Superior temporal gyrus (tissue), 1 donor: Measurements from ENCODE around the gene RAD21L1.
"Not testable (repeated sequence)": the region's sequence is repeated elsewhere in the genome, so short reads cannot be mapped to it uniquely, and the experiment has no call there.

Experiments
- DNase-seq: peaks from one replicate; pipeline ENCODE4 v3.0.0-alpha.2; 2016; ENCODE audit errors: extremely low spot score

Gene RAD21L1

DNA sequence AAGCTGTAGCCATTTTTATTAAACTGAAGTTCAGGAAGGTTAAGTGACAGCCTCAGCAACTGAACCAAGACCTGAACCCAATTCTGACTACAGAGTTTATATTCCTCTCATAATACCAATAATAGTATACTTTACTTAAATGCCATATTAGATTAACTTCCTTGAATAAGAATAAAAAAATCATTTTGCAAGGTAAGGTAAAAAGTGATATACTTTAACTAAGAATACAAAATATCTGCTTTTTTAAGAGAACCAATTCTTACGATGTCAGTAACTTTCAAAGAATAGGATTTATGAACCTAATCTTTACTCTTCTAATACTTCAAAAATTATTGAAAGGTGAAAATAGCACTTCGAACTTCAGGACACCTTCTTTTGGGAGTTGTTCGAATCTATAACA lies 3.7 kb downstream of the RAD21L1 start:
- no peak for DNase-seq

DNA sequence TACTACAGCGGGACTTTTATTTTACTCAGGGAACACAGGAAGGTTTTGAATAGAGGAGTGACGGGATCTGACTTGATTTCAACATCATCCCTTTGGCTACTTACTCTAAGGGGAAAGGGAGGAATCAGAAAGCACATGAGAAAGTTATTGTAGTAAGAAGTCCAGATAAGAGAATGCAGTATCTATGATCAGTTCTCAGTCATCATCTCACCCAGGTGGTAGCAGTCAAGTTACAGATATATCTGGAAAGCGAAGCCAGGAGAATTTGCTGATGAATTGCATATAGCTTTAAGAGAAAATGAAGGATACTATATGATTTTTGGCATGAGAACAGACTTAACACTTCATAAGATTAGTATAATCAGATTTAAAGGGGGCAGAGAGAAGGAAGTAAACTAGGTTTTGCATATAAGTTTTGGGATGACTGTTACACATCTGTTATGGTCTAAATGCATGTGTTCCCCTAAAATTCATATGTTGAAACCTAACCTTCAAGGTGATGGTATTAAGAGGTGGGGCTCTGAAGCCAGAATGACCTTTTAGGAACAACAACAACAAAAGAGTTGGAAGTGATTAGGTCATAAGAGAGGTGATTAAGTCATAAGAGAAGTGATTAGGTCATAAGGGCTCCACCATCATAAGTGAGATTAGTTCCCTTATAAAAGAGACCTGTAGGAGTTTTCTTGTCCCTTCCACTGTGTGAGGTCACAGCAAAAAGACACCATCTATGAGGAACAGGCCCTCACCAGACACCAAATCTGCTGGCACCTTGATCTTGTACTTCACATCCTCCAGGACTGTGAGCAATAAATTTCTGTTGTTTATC lies 6.7 kb downstream of the RAD21L1 start:
- no peak for DNase-seq

DNA sequence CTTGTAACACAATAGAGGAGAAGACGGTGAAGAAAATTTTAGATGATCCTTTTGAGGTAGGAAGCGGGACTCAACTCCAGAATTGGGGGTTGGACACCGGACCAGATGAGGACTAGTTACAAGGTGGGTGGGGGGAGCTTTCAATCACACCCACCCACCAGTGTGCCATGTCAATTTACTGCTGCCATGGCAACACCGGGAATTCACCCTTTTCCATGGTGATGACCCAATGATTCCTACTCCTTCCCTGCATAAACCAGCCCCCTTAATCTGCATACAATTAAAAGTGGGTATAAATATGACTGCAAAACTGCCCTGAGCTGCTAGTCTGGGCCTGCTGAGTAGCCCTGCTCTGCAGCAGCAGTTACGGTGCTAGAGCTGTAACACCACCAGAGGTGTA lies 14.7 kb downstream of the RAD21L1 start:
- no peak for DNase-seq

DNA sequence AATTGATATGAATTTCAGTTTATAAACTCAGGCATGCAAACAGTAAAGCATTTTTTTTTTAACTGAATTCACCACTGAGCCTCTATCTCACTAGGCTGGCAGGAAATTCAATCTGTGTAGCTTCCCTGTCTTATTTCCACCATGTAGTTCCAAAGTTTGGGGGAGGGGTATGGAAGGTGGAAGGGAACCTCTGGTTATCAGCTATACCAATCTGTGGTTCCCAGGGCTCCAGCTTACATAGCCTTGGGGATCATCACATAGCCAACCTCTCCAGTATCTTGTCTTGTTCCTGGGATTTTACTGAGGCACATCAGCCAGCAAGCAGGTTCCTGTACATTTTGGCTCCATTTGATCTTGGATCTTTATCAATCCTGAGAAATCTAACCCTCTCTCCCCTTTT lies 15.6 kb downstream of the RAD21L1 start:
- DNase-seq, result no peak

DNA sequence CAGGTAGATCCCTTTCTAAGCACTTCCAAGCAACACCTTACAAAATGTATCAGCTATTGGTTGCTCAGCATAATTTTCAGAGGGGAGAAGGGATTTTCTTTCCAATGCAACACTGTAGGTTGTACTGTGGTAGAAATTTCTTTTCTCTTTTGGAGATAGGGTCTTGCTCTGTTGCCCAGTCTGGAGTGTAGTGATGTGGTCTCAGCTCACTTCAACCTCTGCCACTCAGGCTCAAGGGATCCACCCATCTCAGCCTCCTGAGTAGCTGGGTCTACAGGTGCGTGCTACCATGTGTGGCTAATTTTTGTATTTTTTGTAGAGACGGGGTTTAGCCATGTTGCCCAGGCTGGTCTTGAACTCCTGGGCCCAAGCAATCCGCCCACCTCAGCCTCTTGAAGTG lies 16.3 kb downstream of the RAD21L1 start:
- DNase-seq, result no peak

DNA sequence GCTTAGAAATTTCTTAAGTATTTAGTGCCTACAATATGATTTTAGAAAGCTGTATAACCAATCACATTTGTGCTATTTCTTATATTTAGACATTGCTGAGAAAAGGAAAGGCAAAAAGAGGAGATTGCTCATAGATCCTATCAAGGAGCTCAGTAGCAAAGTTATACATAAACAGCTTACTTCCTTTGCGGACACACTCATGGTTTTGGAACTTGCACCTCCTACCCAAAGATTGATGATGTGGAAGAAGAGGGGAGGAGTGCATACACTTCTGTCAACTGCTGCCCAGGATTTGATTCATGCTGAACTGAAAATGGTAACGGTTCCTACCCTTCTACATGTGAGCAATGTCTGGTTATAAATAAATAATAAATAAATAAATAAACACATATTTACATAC lies 16.7 kb downstream of the RAD21L1 start:
- DNase-seq, result no peak

DNA sequence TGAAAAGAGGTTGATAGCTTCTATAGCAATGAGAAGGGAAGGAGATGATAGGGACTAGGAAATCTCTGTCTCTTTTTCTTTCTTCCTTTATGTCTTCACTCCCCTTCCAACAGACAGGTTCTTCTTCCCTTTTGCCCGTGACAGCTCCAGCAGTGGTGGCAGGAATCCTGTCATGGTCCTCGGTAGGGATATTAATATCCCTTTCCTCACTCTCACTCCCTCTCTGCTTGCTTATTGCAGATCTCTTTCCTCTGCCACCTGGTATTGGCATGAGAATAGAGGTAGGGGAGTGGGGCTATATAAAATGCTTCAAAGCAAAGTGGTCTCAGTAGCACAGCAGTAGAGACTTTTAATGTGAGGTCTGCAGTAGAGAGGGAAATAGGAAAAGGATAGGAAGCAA lies 19.7 kb downstream of the RAD21L1 start:
- DNase-seq, result no peak

DNA sequence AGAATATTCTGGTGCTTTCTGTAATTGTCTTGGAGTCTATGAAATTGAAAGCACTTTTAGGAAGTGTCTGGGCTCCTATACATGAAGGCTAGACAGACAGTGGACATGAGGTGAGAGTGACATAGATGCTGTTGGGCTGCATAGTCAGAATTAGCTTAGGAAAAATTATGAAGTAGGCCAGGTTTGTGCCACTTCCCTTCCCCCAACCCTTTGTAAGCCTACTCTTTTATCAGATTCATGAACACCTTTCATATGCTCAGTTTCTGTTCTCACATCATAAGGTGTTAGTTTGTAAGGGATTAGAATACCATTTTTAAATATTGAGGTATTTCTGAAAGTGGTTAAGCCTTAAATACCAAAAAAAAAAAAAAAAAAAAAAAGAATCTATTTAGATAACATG lies 21.8 kb downstream of the RAD21L1 start:
- DNase-seq, result no peak

DNA sequence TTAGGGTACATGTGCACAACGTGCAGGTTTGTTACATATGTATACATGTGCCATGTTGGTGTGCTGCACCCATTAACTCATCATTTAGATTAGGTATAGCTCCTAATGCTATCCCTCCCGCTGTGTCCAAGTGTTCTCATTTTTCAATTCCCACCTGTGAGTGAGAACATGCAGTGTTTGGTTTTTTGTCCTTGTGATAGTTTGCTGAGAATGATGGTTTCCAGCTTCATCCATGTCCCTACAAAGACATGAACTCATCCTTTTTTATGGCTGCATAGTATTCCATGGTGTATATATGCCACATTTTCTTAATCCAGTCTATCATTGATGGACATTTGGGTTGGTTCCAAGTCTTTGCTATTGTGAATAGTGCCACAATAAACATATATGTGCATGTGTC lies 24.4 kb downstream of the RAD21L1 start:
- not testable (repeated sequence) for DNase-seq

DNA sequence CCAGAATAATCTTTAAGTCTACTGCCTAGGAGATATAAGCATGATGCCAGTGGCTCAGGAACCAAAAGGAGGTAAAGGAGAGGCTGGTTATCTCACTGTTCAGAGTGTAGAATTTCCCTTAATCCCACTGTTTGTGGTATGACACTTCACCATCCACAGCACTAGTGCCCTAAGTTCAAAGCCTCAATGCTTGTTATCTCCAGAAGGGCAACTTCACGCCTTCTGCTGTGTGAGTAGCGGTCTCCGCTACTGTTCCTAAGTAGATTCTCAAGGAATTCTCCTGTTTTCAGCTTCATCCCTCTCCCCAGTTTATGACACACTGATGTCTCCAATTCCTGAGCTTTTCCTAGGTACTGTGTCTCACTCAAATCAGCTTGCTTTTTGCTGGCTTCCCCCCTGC lies 26.6 kb downstream of the RAD21L1 start:
- no peak for DNase-seq

DNA sequence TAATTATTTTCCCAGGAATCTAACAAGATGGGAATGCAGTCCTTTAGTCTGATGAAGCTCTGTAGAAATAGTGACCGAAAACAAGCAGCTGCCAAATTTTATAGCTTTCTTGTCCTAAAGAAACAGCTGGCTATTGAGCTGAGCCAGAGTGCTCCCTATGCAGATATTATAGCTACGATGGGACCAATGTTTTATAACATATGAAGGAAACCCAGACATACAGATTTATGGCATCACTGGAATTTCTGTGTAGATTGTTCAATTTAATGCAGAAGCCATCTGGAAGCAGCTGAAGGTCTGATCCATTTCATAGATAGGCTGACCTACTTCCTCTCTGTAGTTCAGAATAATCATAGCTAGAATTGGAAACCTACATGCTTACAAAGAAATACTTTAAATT lies 28.4 kb downstream of the RAD21L1 start:
- no peak for DNase-seq

DNA sequence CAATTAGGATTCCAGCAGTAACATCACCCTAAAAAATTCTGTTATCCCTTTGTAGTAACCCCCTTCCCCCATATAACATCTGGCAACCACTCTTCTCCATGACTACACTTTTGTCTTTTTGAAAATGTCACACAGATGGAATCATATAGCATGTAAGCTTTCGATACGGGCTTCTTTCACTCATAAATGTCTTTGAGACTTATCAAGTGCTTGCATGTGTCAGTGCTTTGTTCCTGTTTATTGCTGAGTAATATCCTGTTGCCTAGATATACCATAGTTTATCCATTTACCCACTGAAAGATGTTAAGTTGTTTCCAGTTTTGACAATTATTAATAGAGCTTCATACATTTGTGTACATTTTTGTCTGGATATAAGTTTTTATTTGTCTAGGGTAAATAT lies 29.8 kb downstream of the RAD21L1 start:
- no peak for DNase-seq

DNA sequence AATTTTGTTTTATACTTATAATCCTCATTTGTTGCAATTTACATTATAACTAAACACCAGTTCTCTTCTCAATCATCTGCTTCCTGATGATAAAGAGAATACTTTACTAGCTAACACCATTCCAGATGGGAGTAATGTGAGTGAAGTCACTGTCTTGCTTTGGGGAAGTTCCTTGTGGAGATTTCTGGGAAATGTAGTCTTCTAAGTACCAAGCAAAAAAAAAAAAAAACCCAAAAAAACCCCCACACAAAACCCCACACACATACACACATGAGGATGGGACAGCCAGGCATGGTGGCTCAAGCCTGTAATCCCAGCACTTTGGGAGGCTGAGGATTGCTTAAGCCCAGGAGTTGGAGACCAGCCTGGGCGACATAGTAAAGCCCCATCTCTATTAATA lies 38.0 kb downstream of the RAD21L1 start:
- no peak for DNase-seq

DNA sequence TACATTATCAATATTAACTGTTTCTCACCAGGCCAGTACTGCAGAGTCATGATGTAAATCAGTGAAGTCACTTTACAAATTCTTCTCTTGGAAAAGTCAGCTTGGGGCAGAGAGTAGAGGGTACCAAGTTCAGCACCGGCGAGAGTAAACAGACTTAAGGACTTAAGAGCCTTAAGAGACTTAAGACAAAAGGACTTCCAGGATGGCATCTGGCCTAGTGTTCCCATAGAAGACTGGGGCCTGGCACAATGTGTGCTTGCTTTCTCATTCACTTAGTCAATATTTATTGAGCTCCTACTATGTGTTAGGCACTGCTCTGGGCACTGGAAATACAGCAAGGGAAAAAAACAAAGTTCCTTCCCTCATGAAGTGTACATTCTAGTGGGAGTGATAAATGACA lies 38.9 kb downstream of the RAD21L1 start:
- DNase-seq, result no peak

DNA sequence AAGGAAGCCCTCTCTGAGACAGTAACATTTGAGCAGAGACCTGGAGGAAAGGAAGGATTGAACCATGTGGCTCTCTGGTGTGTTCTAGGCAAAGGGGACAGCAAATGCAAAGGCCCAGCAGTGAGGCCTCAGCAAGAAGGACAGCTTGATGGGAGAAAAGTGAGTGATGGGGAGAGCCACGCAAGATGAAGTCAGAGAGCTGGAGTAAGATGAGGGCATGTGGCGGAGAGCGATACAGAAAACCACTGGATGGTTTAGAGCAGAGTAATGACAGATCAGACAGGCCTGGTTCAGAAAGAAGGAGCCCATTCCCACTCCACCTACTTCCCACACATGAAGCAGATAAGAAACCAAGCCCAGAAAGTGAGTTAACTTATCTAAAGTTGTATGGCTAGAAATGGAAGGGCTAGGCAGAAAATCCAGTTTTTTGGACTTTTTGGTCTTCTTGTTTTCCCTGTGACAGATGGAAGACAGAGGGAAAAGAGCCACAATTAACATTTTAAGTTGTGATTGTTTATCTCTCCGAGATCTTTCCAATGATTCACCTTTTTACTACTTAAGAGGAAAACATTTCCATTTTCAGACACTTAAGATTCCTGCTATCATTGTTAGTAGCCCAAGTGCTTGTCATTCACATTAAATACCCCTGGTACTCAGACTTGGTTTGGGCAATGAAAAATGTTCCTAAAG lies 39.5 kb downstream of the RAD21L1 start:
- no peak for DNase-seq

DNA sequence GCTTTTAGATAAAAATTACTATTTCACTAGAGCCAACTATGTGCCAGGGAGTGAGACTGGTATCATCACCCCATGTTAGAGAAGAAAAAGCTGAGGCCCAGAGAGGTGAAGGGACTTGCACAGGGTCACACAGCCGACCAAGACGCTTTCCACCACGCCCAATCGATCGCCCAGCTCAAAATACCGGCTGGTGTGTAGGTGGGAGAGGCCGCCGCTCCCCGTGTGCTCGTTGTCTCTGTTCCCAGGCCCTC lies 40.0 kb downstream of the RAD21L1 start:
- no peak for DNase-seq

DNA sequence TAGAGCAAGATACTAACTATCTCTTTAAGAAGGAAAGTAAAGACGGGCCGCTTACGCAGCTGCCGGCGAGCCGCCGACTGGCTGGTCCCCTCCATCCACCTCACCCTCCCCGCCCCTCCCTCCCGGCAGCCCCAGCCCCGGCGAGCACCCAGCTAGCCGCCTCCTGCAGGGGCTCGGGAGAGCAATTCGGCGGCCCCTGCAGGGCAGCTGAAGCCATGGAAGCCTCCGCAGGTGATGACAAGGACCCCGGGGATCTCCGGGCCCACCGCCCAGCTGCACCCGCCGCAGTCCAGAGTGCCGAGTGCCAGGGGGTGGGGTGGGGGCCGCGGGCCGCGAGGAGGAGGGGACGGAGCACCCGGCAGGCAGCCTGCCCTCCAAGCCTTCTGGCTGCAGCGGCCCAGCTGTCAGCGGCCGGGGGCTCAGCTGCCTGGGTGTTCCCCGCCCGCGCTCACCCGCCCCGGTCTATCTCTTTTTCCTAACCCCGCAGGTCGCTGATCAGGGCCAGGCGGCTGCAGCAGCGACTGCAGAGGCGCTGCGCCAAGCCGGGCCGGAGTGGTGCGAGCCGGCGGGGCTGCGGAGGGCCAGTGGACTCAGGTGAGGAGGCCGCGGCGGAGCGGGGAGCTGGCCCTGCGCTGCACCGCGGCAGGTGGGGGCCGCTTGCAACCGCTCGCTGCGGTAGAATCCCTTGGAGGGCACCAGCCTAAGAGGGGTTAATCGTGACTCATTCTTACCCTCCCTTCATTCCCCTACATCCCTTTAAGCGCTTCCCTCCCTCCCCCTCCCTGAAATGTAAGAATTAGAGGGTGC lies 40.5 kb downstream of the RAD21L1 start, which contains the start of gene SNPH:
TSS of gene SNPH (plus strand) at position 128 of the 807 bp plus-strand sequence. CDS start 29,946 bp downstream, outside the sequence.
- no peak for DNase-seq

DNA sequence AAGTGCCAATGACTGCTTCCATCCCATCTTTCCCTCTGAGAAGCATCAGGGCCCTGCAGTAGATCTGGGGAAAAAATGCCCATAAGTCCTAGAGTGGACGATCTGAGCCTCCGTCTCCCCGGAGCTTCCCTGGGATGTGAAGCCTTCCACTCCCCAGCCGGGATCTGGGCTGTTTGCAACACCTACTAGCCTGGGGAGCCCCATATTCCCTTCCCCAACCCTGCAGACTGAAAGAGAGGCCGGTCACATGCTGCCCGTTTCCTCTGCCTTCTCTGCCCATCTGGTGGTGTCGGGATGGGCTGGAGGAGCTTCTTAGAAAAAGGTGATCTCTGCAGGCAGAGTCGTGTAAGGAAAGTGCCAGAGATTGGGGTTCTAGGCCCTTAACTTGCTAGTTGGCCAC lies 41.3 kb downstream of the RAD21L1 start:
- DNase-seq, result no peak

DNA sequence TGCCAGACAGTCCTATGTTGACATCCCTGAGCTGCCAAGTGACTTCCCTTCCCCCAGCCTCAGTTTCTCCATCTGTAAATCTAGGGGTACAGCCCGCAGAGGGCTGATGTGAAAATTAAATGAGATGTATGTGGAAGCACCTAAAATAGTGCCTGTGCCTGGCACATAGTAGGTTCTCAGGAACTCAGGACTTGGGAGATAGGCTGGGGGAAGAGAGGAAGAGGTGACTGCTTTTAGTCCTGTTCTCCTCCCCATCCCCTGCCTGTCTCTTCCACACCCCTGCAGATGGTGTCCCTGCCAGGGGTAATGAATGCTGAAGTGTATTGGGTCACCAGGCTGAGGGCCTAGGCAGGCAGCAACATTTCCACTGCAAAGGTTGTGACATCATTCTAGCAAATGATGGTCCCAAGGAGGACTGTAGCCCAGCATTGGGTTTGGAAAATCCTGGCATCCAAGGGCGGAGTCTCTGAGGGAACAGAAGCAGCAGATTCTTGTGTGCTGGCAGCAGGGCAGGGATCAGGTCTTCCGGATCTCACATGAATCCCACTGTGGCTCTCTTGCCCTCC lies 42.0 kb downstream of the RAD21L1 start:
- DNase-seq, result no peak

DNA sequence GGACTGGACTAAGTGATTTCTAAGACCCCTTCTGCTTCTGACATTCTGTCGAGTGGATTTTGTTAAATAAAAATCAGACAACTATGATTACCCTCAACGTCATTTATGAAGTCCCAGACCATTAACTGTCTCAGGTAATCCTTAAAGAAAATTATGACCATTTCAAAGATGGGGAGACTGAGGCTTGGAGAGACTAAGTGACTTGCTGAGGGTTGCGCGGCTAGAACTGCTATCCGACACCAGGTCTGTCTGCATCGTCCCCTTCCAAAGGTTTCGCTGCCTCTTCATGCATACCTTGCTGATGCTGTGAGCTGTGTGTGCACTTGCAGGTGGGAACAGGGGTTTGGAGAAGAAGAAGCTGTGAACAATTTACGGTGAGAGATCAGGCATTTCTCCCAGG lies 43.4 kb downstream of the RAD21L1 start:
- no peak for DNase-seq

DNA sequence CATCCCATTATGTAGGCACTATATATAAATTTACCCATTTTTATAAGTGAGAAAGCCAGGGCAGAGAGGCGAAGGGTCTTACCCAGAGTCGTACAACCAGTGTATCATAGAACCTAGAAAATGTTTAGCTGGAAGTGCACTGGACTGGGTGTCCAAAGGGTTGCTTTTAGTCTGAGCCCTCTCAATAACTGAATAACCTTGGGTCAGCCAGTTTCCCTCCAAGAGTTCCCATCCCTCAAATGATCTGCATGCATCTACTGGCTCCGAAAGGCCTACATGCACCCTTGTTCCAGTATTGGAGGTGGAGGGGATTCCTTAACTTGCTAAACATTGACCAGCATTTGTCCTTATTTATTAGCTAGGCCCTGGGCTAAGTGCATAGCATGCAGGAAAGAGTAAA lies 44.0 kb downstream of the RAD21L1 start:
- DNase-seq, result no peak

DNA sequence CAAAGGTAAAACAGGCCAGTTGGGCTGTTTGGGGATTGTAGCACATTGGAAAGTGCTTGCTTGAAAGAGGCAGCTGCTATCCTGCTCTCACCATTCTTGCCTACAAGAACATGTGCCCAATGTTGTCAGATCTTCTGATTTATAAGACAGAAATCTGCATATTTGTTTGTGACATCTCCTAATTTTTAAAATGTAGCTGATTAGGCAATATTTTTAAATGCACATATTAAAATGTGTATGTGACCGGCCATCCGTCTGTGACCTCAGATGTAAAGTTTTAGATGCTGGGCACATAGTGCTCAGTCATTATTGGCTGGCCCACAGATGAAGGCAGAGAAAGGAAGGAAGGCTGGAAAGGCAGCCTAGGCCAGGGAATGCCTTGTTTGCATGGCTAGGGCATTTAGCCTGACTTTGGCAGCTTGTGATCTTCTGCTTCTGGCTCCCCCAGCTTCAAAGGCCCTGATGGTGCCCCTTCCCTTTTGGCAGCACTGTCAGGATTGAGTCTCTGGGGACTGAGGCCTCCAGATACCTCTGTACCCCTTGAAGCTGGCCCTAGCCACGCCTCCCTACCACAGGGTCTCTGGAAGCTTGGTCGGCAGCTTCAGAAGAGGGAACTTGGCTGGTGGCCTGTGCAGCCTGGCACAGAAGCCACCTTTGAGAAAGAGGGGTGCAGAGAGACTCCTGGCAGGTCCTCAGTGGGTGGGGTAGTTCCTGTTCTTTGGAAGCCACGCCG lies 46.7 kb downstream of the RAD21L1 start:
- peak; percentile 13 for DNase-seq
